ENCODE results near the gene AMPD1. TPM values are rescaled to one million over a fixed set of nuclear protein-coding genes. Genes with fewer than 3 reads are reported as not detected.

Gene AMPD1
- under 1 TPM in 1 of 2 donors, not detected in 1; 0.12 TPM for total RNA-seq
- 1.5 TPM for polyA plus RNA-seq (ENCODE audit: insufficient read depth, low read depth, low replicate concordance)
- long read RNA-seq, donor 1 = 0 reads
- long read RNA-seq, donor 2 = 0 reads

DNA sequence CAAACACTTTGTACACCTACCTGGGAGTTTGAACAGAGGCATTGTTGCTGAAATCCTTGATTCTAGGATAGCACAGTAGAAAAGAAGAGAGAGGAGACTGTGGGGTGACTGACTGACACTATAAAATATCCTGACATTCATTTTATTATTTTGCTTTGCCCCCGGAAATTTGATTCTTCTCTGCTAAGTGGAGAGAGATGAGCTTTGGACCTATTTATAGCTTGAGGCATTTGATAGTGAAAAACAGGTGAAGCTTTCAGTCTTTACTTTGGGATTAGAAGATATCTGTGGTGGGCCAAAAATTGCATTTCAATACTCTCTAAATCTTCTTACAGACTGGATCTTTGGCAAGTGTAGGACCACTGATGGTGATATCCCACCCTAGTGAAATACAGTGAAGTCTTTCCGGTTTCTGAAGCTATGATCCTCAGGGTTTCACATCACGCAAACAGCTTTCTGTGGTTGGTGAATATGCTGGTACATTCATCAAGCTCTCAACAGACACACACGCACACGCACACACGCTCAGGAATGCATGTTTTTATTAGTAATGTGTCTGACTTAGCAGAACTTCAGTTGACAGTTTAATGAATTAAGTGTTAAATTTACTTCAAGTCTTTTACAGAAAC is at the start of gene AMPD1:
AMPD1 (minus strand) TSS at position 117 of the 629 bp plus-strand sequence; CDS start at position 42, 75 bp downstream.
- 74 to 76% methylated on average over 6 of the region's 6 CpGs for WGBS, 2 donors
- DNase-seq = no peak
- no peaks in the 10 kb centered on the region for H3K27me3 ChIP-seq
- no peaks in the 10 kb centered on the region for H3K9me3 ChIP-seq
- intact Hi-C loops (cut with DNase I; ENCODE audit: low total_unique reads) = no loop called here
- TF ChIP-seq, protein P1, sequence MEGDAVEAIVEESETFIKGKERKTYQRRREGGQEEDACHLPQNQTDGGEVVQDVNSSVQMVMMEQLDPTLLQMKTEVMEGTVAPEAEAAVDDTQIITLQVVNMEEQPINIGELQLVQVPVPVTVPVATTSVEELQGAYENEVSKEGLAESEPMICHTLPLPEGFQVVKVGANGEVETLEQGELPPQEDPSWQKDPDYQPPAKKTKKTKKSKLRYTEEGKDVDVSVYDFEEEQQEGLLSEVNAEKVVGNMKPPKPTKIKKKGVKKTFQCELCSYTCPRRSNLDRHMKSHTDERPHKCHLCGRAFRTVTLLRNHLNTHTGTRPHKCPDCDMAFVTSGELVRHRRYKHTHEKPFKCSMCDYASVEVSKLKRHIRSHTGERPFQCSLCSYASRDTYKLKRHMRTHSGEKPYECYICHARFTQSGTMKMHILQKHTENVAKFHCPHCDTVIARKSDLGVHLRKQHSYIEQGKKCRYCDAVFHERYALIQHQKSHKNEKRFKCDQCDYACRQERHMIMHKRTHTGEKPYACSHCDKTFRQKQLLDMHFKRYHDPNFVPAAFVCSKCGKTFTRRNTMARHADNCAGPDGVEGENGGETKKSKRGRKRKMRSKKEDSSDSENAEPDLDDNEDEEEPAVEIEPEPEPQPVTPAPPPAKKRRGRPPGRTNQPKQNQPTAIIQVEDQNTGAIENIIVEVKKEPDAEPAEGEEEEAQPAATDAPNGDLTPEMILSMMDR (IDR thresholded peaks at IDR 0.05) = no peak
- no peak for TF ChIP-seq POLR2A (IDR thresholded peaks at IDR 0.05)
- H3K36me3 ChIP-seq (ENCODE audit: low read depth, missing control alignments) = no peaks in the 10 kb centered on the region
- H3K4me3 ChIP-seq = no peak within 1 kb of the TSS
- no peak within 1 kb of the TSS for H3K27ac ChIP-seq
- H3K4me1 ChIP-seq = no peaks in the 10 kb centered on the region

- no peaks in the 10 kb centered on the region for H3K27me3 ChIP-seq
- no peaks in the 10 kb centered on the region for H3K36me3 ChIP-seq (ENCODE audit: low read depth, missing control alignments)
- intact Hi-C loops (cut with DNase I; ENCODE audit: low total_unique reads) = no loop called here
- no peak for DNase-seq
- TF ChIP-seq, protein P1 (IDR thresholded peaks at IDR 0.05) = no peak
- no peak for TF ChIP-seq POLR2A (IDR thresholded peaks at IDR 0.05)
- H3K27ac ChIP-seq = no peak overlapping the region
- H3K4me1 ChIP-seq = no peaks in the 10 kb centered on the region
- no peak overlapping the region for H3K4me3 ChIP-seq
- WGBS, 2 donors = 91 to 94% methylated on average over 11 of the region's 11 CpGs
- H3K9me3 ChIP-seq = no peaks in the 10 kb centered on the region
Measured at GRCh38 chr1:114741963-114742746, 46.8 kb upstream of the AMPD1 start.

GRCh38 chr1:114740331-114740730 is 45.0 kb upstream of the AMPD1 start:
- H3K27ac ChIP-seq = no peak overlapping the region
- no peaks in the 10 kb centered on the region for H3K4me1 ChIP-seq
- no peaks in the 10 kb centered on the region for H3K27me3 ChIP-seq
- intact Hi-C loops (cut with DNase I; ENCODE audit: low total_unique reads) = no loop called here
- WGBS, 2 donors = 91 to 94% methylated on average over 1 of the region's 1 CpG
- DNase-seq = no peak
- TF ChIP-seq, protein P1 (IDR thresholded peaks at IDR 0.05) = no peak
- TF ChIP-seq POLR2A (IDR thresholded peaks at IDR 0.05) = no peak
- no peak overlapping the region for H3K4me3 ChIP-seq
- H3K9me3 ChIP-seq = no peaks in the 10 kb centered on the region
- H3K36me3 ChIP-seq (ENCODE audit: low read depth, missing control alignments) = no peaks in the 10 kb centered on the region

- no peak for DNase-seq
- no peak for TF ChIP-seq POLR2A (IDR thresholded peaks at IDR 0.05)
- TF ChIP-seq, protein P1 (IDR thresholded peaks at IDR 0.05) = no peak
- no peak overlapping the region for H3K27ac ChIP-seq
- no peaks in the 10 kb centered on the region for H3K27me3 ChIP-seq
- no peak overlapping the region for H3K4me3 ChIP-seq
- 95 to 96% methylated on average over 6 of the region's 6 CpGs for WGBS, 2 donors
- H3K9me3 ChIP-seq = no peaks in the 10 kb centered on the region
- no peaks in the 10 kb centered on the region for H3K36me3 ChIP-seq (ENCODE audit: low read depth, missing control alignments)
- intact Hi-C loops (cut with DNase I; ENCODE audit: low total_unique reads) = no loop called here
- no peaks in the 10 kb centered on the region for H3K4me1 ChIP-seq
Measured at GRCh38 chr1:114737314-114737849, 42.0 kb upstream of the AMPD1 start.

Data from testis (tissue), 5 donors.